Brain microvascular endothelial cell (primary cell): Measurements from ENCODE around the gene PDE4D.
"Not testable (repeated sequence)": the region's sequence is repeated elsewhere in the genome, so short reads cannot be mapped to it uniquely, and the experiment has no call there.

Experiments
- DNase-seq: peaks from one replicate; pipeline ENCODE4 v3.0.0-alpha.2; 2020
- H3K27ac ChIP-seq: fragments of 250-450 bp; sonication (Bioruptor Pico); 2 replicates; pipeline ENCODE4 v1.5.1; 2020; ENCODE audit warnings: mild to moderate bottlenecking, moderate library complexity
- H3K27me3 ChIP-seq: fragments of 250-450 bp; sonication (Bioruptor Pico); replicated peaks from 2 replicates; pipeline ENCODE4 v1.5.1; 2020; ENCODE audit warnings: mild to moderate bottlenecking
- H3K36me3 ChIP-seq: fragments of 250-450 bp; sonication (Bioruptor Pico); replicated peaks from 2 replicates; pipeline ENCODE4 v1.5.1; 2020; ENCODE audit warnings: mild to moderate bottlenecking
- H3K4me3 ChIP-seq: 2 replicates; pipeline ENCODE4 v1.5.1; 2011; ENCODE audit warnings: low read depth, mild to moderate bottlenecking, control low read depth, low read length, moderate library complexity
- CTCF ChIP-seq: IDR thresholded peaks from 2 replicates; pipeline ENCODE4 v1.5.1; 2011; ENCODE audit warnings: low read depth, mild to moderate bottlenecking, moderate library complexity, low read length, control low read depth, inconsistent platforms; ENCODE audit errors: missing control alignments
- in situ Hi-C: cut with HindIII; loops from 2 replicates; pipeline ENCODE4 v1.10.0; 2017; ENCODE audit warnings: low sequenced_read_pairs, low pct_ligation_motif_present

PDE4D gene

GRCh38 chr5:59061377-59061776 is 832.1 kb downstream of the PDE4D start:
- TF ChIP-seq CTCF, result no peak
- Histone ChIP-seq H3K27me3 (no peaks in the 10 kb centered on the region), H3K4me3 (no peak overlapping the region), H3K27ac (no peak overlapping the region), H3K36me3 (no peaks in the 10 kb centered on the region)
- in situ Hi-C loops, result no loop called here
- DNase-seq, result no peak

- TF ChIP-seq CTCF, result no peak
- Histone ChIP-seq H3K27me3 (no peaks in the 10 kb centered on the region), H3K36me3 (no peaks in the 10 kb centered on the region), H3K4me3 (no peak overlapping the region), H3K27ac (no peak overlapping the region)
- in situ Hi-C loops, result no loop called here
- no peak for DNase-seq
Observed at GRCh38 chr5:59058969-59059687, 834.4 kb downstream of the PDE4D start.

GRCh38 chr5:59058237-59058636 is 835.3 kb downstream of the PDE4D start:
- no peak for DNase-seq
- in situ Hi-C loops, result no loop called here
- no peak for TF ChIP-seq CTCF
- no peaks in the 10 kb centered on the region for H3K36me3 ChIP-seq
- no peak overlapping the region for H3K27ac ChIP-seq
- no peaks in the 10 kb centered on the region for H3K27me3 ChIP-seq
- H3K4me3 ChIP-seq, result no peak overlapping the region

- H3K4me3 ChIP-seq, in situ Hi-C loops, H3K36me3 ChIP-seq, H3K27ac ChIP-seq, H3K27me3 ChIP-seq, DNase-seq: not testable (repeated sequence)
Observed at GRCh38 chr5:59056599-59056998, 836.9 kb downstream of the PDE4D start.

- Histone ChIP-seq H3K36me3 (no peaks in the 10 kb centered on the region), H3K27ac (no peak overlapping the region), H3K4me3 (no peak overlapping the region), H3K27me3 (no peaks in the 10 kb centered on the region)
- TF ChIP-seq CTCF, result no peak
- in situ Hi-C loops, result no loop called here
- no peak for DNase-seq
Observed at GRCh38 chr5:59055745-59056448, 837.6 kb downstream of the PDE4D start.

GRCh38 chr5:59054963-59055528 is 838.5 kb downstream of the PDE4D start:
- no peak overlapping the region for H3K4me3 ChIP-seq
- DNase-seq, result no peak
- no peak overlapping the region for H3K27ac ChIP-seq
- no peaks in the 10 kb centered on the region for H3K27me3 ChIP-seq
- no peaks in the 10 kb centered on the region for H3K36me3 ChIP-seq
- no peak for TF ChIP-seq CTCF
- in situ Hi-C loops, result no loop called here
